K562 (cell line): ENCODE measurements around the gene EYA3. TPM values are rescaled to one million over a fixed set of nuclear protein-coding genes. Genes with fewer than 3 reads are reported as not detected.

Experiments used
- GABPB1 ChIP-seq: sonication (generic); formaldehyde crosslinking; IDR thresholded peaks from 2 replicates; pipeline ENCODE4 v1.8.0; 2022; ENCODE audit warnings: mild to moderate bottlenecking, missing genetic modification reagents
- GATAD2B ChIP-seq: fragments of 450-650 bp; IDR thresholded peaks from 2 replicates; pipeline ENCODE4 v1.6.1; 2017; ENCODE audit warnings: mild to moderate bottlenecking, borderline replicate concordance
- HMG20B ChIP-seq: fragments of 250-450 bp; sonication (Bioruptor Pico); IDR thresholded peaks from 2 replicates; pipeline ENCODE4 v1.5.0; 2021; ENCODE audit warnings: mild to moderate bottlenecking
- L3MBTL2 ChIP-seq: fragments of 450-650 bp; IDR thresholded peaks from 2 replicates; pipeline ENCODE4 v1.6.1; 2016; ENCODE audit warnings: mild to moderate bottlenecking, moderate library complexity
- NRF1 ChIP-seq, 2 experiments: fragments of 450-650 bp; IDR thresholded peaks in 1 of 2; conservative IDR thresholded peaks in 1 of 2; 2 replicates each; pipeline ENCODE4 v1.6.1; 2014; ENCODE audit warnings: mild to moderate bottlenecking in 2 of 2
- RCOR1 ChIP-seq, 2 experiments: IDR thresholded peaks; 2 replicates each; pipeline ENCODE4 v1.6.1; 2012; ENCODE audit warnings: low read depth in 2 of 2, low read length in 2 of 2, borderline replicate concordance in 1 of 2, improper control_type of control experiment in 1 of 2
- SFPQ ChIP-seq: fragments of 200-400 bp; formaldehyde crosslinking; IDR thresholded peaks from 2 replicates; pipeline ENCODE4 v1.6.1; 2017; ENCODE audit warnings: mild to moderate bottlenecking, low read depth, low read length, moderate library complexity
- SMARCE1 ChIP-seq: fragments of 450-650 bp; IDR thresholded peaks from 2 replicates; pipeline ENCODE4 v1.7.1; 2016; ENCODE audit warnings: mild to moderate bottlenecking
- SREBF2 ChIP-seq: sonication (generic); formaldehyde crosslinking; IDR thresholded peaks from 2 replicates; pipeline ENCODE4 v1.4.0; 2020; ENCODE audit warnings: mild to moderate bottlenecking, missing genetic modification reagents
- ZNF311 ChIP-seq: fragments of 250-450 bp; sonication (Bioruptor Pico); IDR thresholded peaks from 2 replicates; pipeline ENCODE4 v1.4.0; 2020; ENCODE audit warnings: mild to moderate bottlenecking, moderate library complexity
- polyA plus RNA-seq, 8 experiments: library from polyadenylated mRNA; depleted of rRNA in 4 of 8; stranded (reverse) in 5 of 8; unstranded in 3 of 8; fragments of >200 nt; fragmentation: Nextera tagmentation in 2 of 8; fragmentation: Illumina TruSeq in 1 of 8; extraction: Ambion mirVana in 2 of 8; extraction: Trizol in 1 of 8; gene quantifications; 2 replicates each; pipeline versions ENCODE4 v1.2.1 to v1.2.3, GENCODE V29; 2011 to 2014; ENCODE audit warnings: inconsistent platforms in 1 of 8, missing spikeins in 1 of 8
- total RNA-seq, 7 experiments: library from RNA; depleted of rRNA in 6 of 7; stranded (reverse); fragments of >200 nt in 6 of 7; fragmentation: Illumina TruSeq in 2 of 7; extraction: Trizol in 2 of 7; gene quantifications; 2 replicates each; pipeline versions ENCODE4 v1.2.1 to v1.2.3, GENCODE V29; 2011 to 2021; ENCODE audit warnings: low replicate concordance in 1 of 7
- TF ChIP-seq, protein P1 (sequence below), 2 experiments: IDR thresholded peaks in 1 of 2; conservative IDR thresholded peaks in 1 of 2; 2 replicates each; pipeline ENCODE4 v1.6.1; 2016; ENCODE audit warnings: low read depth in 2 of 2, mild to moderate bottlenecking in 1 of 2, missing compliant biosample characterization in 1 of 2, missing genetic modification characterization in 1 of 2, moderate library complexity in 1 of 2
- TF ChIP-seq, protein P2 (sequence below), 2 experiments: fragments of 250-450 bp in 1 of 2; fragments of 450-650 bp in 1 of 2; sonication (Bioruptor Pico) in 1 of 2; IDR thresholded peaks; 2 replicates each; pipeline versions ENCODE4 v1.6.1 to v1.8.0; 2016 to 2021; ENCODE audit warnings: mild to moderate bottlenecking in 2 of 2, moderate library complexity in 2 of 2, missing compliant biosample characterization in 1 of 2, missing genetic modification characterization in 1 of 2

The EYA3 gene
- total and polyA plus RNA-seq, 9 of the 15 experiments (the other 6 are each of a cell fraction or from before 2014, with no cell fraction given) = 21.7 to 64.0 (median 43.6) TPM

- TF ChIP-seq ZNF311 (CRISPR knock-in tag) = no peak
- TF ChIP-seq L3MBTL2 = peak; percentile 68
- no peak for TF ChIP-seq GATAD2B
- TF ChIP-seq RCOR1 (IDR thresholded peaks at IDR 0.05; ENCODE audit: borderline replicate concordance in 1 of 2, low read depth in 2 of 2, low read length in 2 of 2) = peak in 1 of 2 experiments; percentile 48; a peak in 1 of 4 replicates
- TF ChIP-seq, protein P1, sequence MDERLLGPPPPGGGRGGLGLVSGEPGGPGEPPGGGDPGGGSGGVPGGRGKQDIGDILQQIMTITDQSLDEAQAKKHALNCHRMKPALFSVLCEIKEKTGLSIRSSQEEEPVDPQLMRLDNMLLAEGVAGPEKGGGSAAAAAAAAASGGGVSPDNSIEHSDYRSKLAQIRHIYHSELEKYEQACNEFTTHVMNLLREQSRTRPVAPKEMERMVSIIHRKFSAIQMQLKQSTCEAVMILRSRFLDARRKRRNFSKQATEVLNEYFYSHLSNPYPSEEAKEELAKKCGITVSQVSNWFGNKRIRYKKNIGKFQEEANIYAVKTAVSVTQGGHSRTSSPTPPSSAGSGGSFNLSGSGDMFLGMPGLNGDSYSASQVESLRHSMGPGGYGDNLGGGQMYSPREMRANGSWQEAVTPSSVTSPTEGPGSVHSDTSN (CRISPR knock-in tag; IDR thresholded peaks at IDR 0.05; ENCODE audit: low read depth) = peak; percentile 66
- TF ChIP-seq, protein P1 (tag; conservative IDR thresholded peaks at IDR 0.05; ENCODE audit: low read depth) = peak; percentile 73
- TF ChIP-seq NRF1 (conservative IDR thresholded peaks at IDR 0.05 in 1 of 2, IDR thresholded peaks at IDR 0.05 in 1 of 2) = peak in 1 of 2 experiments; percentile 27; a peak in 1 of 4 replicates
- no peak; the same call in 1 of the 2 replicates for TF ChIP-seq GABPB1 (CRISPR knock-in tag)
- peak; percentile 61; the same call in 1 of the 2 replicates for TF ChIP-seq SREBF2 (CRISPR knock-in tag)
- TF ChIP-seq HMG20B (CRISPR knock-in tag) = no peak
- no peak for TF ChIP-seq SFPQ
- TF ChIP-seq, protein P2, sequence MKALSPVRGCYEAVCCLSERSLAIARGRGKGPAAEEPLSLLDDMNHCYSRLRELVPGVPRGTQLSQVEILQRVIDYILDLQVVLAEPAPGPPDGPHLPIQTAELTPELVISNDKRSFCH (CRISPR knock-in tag; IDR thresholded peaks at IDR 0.05) = no peak
- TF ChIP-seq, protein P2 (tag; IDR thresholded peaks at IDR 0.05) = 0 out of 2 replicates have a peak, but pooled peaks have one; percentile 66
- peak; percentile 61; the same call in 1 of the 2 replicates for TF ChIP-seq SMARCE1
Observed at GRCh38 chr1:28112388-28113241, 24.2 kb upstream of the EYA3 start (continued).
